B cell (primary cell): Measurements from ENCODE around the gene RAB11FIP3. TPM values are rescaled to one million over a fixed set of nuclear protein-coding genes. Genes with fewer than 3 reads are reported as not detected.

ENCODE experiments used
- ATAC-seq: fragments of 200-7000 bp; cut with Tn5 transposase; one replicate; pipeline ENCODE4 v1.10.0; 2021; ENCODE audit warnings: low read depth, mild to moderate bottlenecking, moderate number of reproducible peaks, moderate library complexity
- CTCF ChIA-PET: fragments of 350-600 bp; sonication (Branson Sonifier 250); formaldehyde crosslinking; loops from one replicate; lab custom pipeline; 2021; ENCODE audit warnings: antibody characterized with exemption, inconsistent platforms; lab: Charles Lee
- POLR2A ChIA-PET: fragments of 350-600 bp; sonication (Branson Sonifier 250); formaldehyde crosslinking; loops from one replicate; lab custom pipeline; 2021; ENCODE audit warnings: antibody characterized with exemption; lab: Charles Lee
- DNase-seq: peaks from one replicate; pipeline ENCODE4 v3.0.0; 2013
- H2AFZ ChIP-seq: 2 replicates; pipeline ENCODE4 v1.6.1; 2012; ENCODE audit warnings: mild to moderate bottlenecking, low read depth, low read length; ENCODE audit not compliant: insufficient read depth, poor library complexity, severe bottlenecking
- H3K27ac ChIP-seq, 2 donors: 1 replicate in 1 of 2; 2 replicates in 1 of 2; pipeline ENCODE4 v1.5.1; 2012 to 2013; ENCODE audit warnings: low read length in 2 of 2, mild to moderate bottlenecking in 2 of 2, moderate library complexity in 1 of 2
- H3K27me3 ChIP-seq, 4 experiments: fragments of 200-600 bp in 1 of 4; sonication (generic) in 1 of 4; replicated peaks in 1 of 4; 1 replicate in 2 of 4; 2 replicates in 2 of 4; pipeline versions ENCODE4 v1.6.1 to v1.7.0; 2013 to 2016; ENCODE audit warnings: low read length in 3 of 4, mild to moderate bottlenecking in 2 of 4, mixed read lengths in 1 of 4, moderate library complexity in 1 of 4; ENCODE audit not compliant: insufficient read depth in 4 of 4, control insufficient read depth in 3 of 4; ENCODE audit errors: control extremely low read depth in 1 of 4
- H3K36me3 ChIP-seq, 2 experiments: replicated peaks in 1 of 2; 1 replicate in 1 of 2; 2 replicates in 1 of 2; pipeline versions ENCODE4 v1.6.1 to v1.7.1; 2013; ENCODE audit warnings: low read length in 1 of 2; ENCODE audit not compliant: insufficient read depth in 2 of 2, control insufficient read depth in 1 of 2; ENCODE audit errors: control extremely low read depth in 1 of 2, extremely low read depth in 1 of 2
- H3K4me1 ChIP-seq, 2 donors: fragments of 200-600 bp in 1 of 2; sonication (generic) in 1 of 2; 1 replicate in 1 of 2; 2 replicates in 1 of 2; pipeline versions ENCODE4 v1.5.1 to v1.6.1; 2013 to 2017; ENCODE audit warnings: low read length in 2 of 2; ENCODE audit not compliant: control insufficient read depth in 2 of 2, insufficient read depth in 2 of 2
- H3K4me2 ChIP-seq: replicated peaks from 2 replicates; pipeline ENCODE3; 2012; ENCODE audit warnings: mild to moderate bottlenecking, low read depth, low read length; ENCODE audit not compliant: poor library complexity, severe bottlenecking
- H3K4me3 ChIP-seq, 5 experiments: fragments of 200-600 bp in 1 of 5; sonication (generic) in 1 of 5; 1 replicate in 3 of 5; 2 replicates in 2 of 5; pipeline versions ENCODE4 v1.5.1 to v1.7.0; 2011 to 2016; ENCODE audit warnings: low read length in 4 of 5, mild to moderate bottlenecking in 4 of 5, low read depth in 2 of 5, control low read depth in 1 of 5, moderate library complexity in 1 of 5; ENCODE audit not compliant: insufficient read depth in 1 of 5; ENCODE audit errors: control extremely low read depth in 1 of 5, extremely low read depth in 1 of 5
- H3K79me2 ChIP-seq: fragments of 200-600 bp; sonication (generic); one replicate; pipeline ENCODE4 v1.6.0; 2016; ENCODE audit warnings: low read length; ENCODE audit not compliant: control insufficient read depth, insufficient read depth
- H3K9ac ChIP-seq: fragments of 200-600 bp; sonication (generic); 2 replicates; pipeline ENCODE4 v1.6.1; 2017; ENCODE audit warnings: mild to moderate bottlenecking, low read length, moderate library complexity
- H3K9me3 ChIP-seq, 3 donors: one replicate each; pipeline versions ENCODE4 v1.6.1 to v1.7.1; 2013; ENCODE audit warnings: low read length in 2 of 3; ENCODE audit not compliant: control insufficient read depth in 2 of 3, insufficient read depth in 1 of 3; ENCODE audit errors: control extremely low read depth in 1 of 3
- H4K20me1 ChIP-seq: 2 replicates; pipeline ENCODE4 v1.6.0; 2012; ENCODE audit warnings: mild to moderate bottlenecking, low read length; ENCODE audit not compliant: insufficient read depth, control insufficient read depth, poor library complexity, severe bottlenecking
- H3K27ac Mint-ChIP-seq: one replicate; pipeline ENCODE4 v1.8.0; 2021; ENCODE audit warnings: mixed read lengths
- H3K27me3 Mint-ChIP-seq: one replicate; pipeline ENCODE4 v1.8.0; 2021; ENCODE audit warnings: mixed read lengths
- H3K4me1 Mint-ChIP-seq: one replicate; pipeline ENCODE4 v1.8.0; 2021; ENCODE audit warnings: mixed read lengths
- H3K4me3 Mint-ChIP-seq: one replicate; pipeline ENCODE4 v1.8.0; 2021; ENCODE audit warnings: mixed read lengths
- H3K9me3 Mint-ChIP-seq: one replicate; pipeline ENCODE4 v1.8.0; 2022; ENCODE audit warnings: mixed read lengths; ENCODE audit not compliant: insufficient read depth
- CTCF ChIP-seq: fragments of 200-600 bp; IDR thresholded peaks from one replicate; pipeline ENCODE4 v1.8.0; 2022; ENCODE audit warnings: antibody characterized with exemption, mild to moderate bottlenecking
- EZH2 ChIP-seq: IDR thresholded peaks from 2 replicates; pipeline ENCODE4 v1.6.1; 2012; ENCODE audit warnings: borderline replicate concordance, low read depth, mild to moderate bottlenecking, moderate library complexity, low read length; ENCODE audit not compliant: insufficient read depth, poor library complexity, severe bottlenecking
- WGBS: methylation state at CpG from one replicate; pipeline ENCODE4 v1.1.5; 2013; ENCODE audit warnings: missing lambda C conversion rate; ENCODE audit not compliant: insufficient coverage; 5-methylcytosine and 5-hydroxymethylcytosine counted together
- intact Hi-C: fragments of 100-400 bp; cut with micrococcal nuclease; formaldehyde crosslinking; loops from one replicate; pipeline ENCODE4 v1.10.0; 2022
- polyA plus RNA-seq: library from polyadenylated mRNA; depleted of rRNA; stranded (reverse); fragments of >200 nt; gene quantifications from 2 replicates; pipeline ENCODE4 v1.2.3, GENCODE V29; 2012
- total RNA-seq, 2 donors: library from RNA; stranded (reverse); fragments of 120-200 nt in 1 of 2; gene quantifications; 1 replicate in 1 of 2; 2 replicates in 1 of 2; pipeline versions ENCODE4 v1.2.3 to v1.2.4, GENCODE V29; 2013 to 2022

Gene RAB11FIP3
- total and polyA plus RNA-seq, 2 donors (not counting 1 experiment from before 2014, with no cell fraction given): 24.3 to 57.2 TPM

DNA sequence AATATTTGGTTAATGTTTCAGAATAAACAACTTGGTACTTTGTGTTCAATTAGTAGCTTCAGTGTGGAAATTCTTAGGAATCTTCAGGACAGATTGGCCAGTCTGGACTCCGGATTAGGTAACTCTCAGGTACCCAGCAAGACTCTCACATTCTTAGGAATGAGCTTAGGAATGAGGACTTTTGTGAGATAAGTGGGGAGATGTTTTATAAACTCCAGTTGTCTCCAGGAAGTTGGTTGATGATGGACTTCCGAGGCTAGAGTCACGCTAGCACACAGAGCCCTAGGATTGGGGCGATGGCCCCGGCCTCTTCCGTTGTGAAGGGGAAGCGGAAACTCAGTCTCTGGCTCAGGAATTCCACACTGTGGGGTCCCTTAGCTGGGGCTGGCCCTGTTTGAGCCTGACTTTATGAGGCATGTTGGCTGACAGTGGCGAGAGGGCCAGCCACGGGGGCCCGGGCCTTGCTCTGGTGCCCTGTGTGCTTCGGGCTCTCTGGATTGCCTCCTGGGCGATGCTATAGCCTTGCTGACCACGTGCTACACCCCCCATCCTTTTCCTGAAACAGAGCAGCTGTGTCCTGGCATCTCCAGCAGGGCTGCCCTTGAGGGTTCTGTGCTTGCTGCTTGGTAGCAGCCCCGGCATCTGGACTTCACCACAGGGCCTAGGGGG, 32.4 kb downstream of the RAB11FIP3 start:
- POLR2A ChIA-PET: no interaction called here
- H2AFZ ChIP-seq: no peak overlapping the region
- peaks cover 0 to 3% of the 10 kb centered on the region in 2 experiments for H3K36me3 ChIP-seq
- peaks cover 9% of the 10 kb centered on the region for H3K79me2 ChIP-seq
- Mint-ChIP-seq H3K9me3 (no peaks in the 10 kb centered on the region), H3K27me3 (no peaks in the 10 kb centered on the region), H3K27ac (no peak overlapping the region), H3K4me3 (no peak overlapping the region), H3K4me1 (no peaks in the 10 kb centered on the region)
- no peaks in the 10 kb centered on the region for H4K20me1 ChIP-seq
- 91% methylated on average over 12 of the region's 14 CpGs for WGBS
- no peaks in the 10 kb centered on the region for H3K9me3 ChIP-seq
- H3K4me2 ChIP-seq: no peak overlapping the region
- ATAC-seq (no peak), DNase-seq (no peak)
- H3K27ac ChIP-seq: no peak overlapping the region
- H3K4me1 ChIP-seq: no peaks in the 10 kb centered on the region
- CTCF ChIA-PET: no interaction called here
- H3K9ac ChIP-seq: no peak overlapping the region
- H3K27me3 ChIP-seq: no peaks in the 10 kb centered on the region
- no peak overlapping the region for H3K4me3 ChIP-seq
- intact Hi-C loops: no loop called here
- no peak for TF ChIP-seq EZH2
- no peak for TF ChIP-seq CTCF

DNA sequence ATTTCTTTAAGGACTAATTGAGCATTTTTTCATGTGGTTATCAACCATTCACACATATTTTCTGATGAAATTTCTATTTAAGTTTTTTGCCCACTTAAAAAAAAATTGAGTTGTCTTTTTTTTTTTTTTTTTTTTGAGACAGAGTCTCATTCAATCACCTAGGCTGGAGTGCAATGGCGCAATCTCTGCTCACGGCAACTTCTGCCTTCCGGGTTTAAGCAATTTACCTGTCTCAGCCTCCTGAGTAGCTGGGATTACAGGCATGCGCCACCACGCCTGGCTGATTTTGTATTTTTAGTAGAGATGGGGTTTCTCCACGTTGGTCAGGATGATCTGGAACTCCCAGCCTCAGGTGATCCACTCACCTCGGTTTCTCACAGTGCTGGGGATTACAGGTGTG, 34.3 kb downstream of the RAB11FIP3 start:
- Histone ChIP-seq H4K20me1 (no peaks in the 10 kb centered on the region), H3K27ac (no peak overlapping the region), H3K27me3 (no peaks in the 10 kb centered on the region), H3K9me3 (no peaks in the 10 kb centered on the region), H3K9ac (no peak overlapping the region), H3K4me1 (no peaks in the 10 kb centered on the region), H2AFZ (no peak overlapping the region), H3K79me2 (peaks cover 16% of the 10 kb centered on the region), H3K36me3 (peaks cover 0 to 6% of the 10 kb centered on the region in 2 experiments), H3K4me3 (no peak overlapping the region), H3K4me2 (no peak overlapping the region)
- intact Hi-C loops: no loop called here
- TF ChIP-seq CTCF (no peak), EZH2 (no peak)
- Mint-ChIP-seq H3K4me3 (no peak overlapping the region), H3K27ac (no peak overlapping the region), H3K4me1 (no peaks in the 10 kb centered on the region), H3K27me3 (no peaks in the 10 kb centered on the region), H3K9me3 (no peaks in the 10 kb centered on the region)
- ATAC-seq (no peak), DNase-seq (no peak)
- ChIA-PET CTCF (no interaction called here), POLR2A (no interaction called here)
- 85% methylated on average over 4 of the region's 7 CpGs for WGBS
